Spleen (tissue), 11 donors: Measurements from ENCODE around the gene GNPDA2. TPM values are rescaled to one million over a fixed set of nuclear protein-coding genes. Genes with fewer than 3 reads are reported as not detected.

ENCODE experiments used
- DNase-seq: peaks from one replicate; pipeline ENCODE4 v3.0.0-alpha.2; 2020
- H3K27ac ChIP-seq, 8 donors: fragments of 200-600 bp; sonication (generic) in 7 of 8; 1 replicate in 4 of 8; 2 replicates in 4 of 8; pipeline versions ENCODE4 v1.5.0 to v1.8.0; 2016 to 2021; ENCODE audit warnings: inconsistent platforms in 4 of 8, mild to moderate bottlenecking in 4 of 8, moderate library complexity in 1 of 8
- H3K27me3 ChIP-seq, 7 donors: fragments of 200-600 bp; sonication (generic) in 6 of 7; replicated peaks in 1 of 7; 1 replicate in 4 of 7; 2 replicates in 3 of 7; pipeline versions ENCODE4 v1.5.0 to v1.8.0; 2016 to 2021; ENCODE audit warnings: inconsistent platforms in 3 of 7, mild to moderate bottlenecking in 1 of 7
- H3K36me3 ChIP-seq, 6 donors: fragments of 200-600 bp; sonication (generic) in 5 of 6; 1 replicate in 4 of 6; 2 replicates in 2 of 6; pipeline versions ENCODE4 v1.5.0 to v1.8.0; 2016 to 2021; ENCODE audit warnings: inconsistent platforms in 2 of 6
- H3K4me1 ChIP-seq, 6 donors: fragments of 200-600 bp; sonication (generic) in 5 of 6; 1 replicate in 3 of 6; 2 replicates in 3 of 6; pipeline versions ENCODE4 v1.5.0 to v1.8.0; 2016 to 2021; ENCODE audit warnings: inconsistent platforms in 3 of 6
- H3K4me3 ChIP-seq, 8 donors: fragments of 200-600 bp; sonication (generic) in 7 of 8; 1 replicate in 4 of 8; 2 replicates in 4 of 8; pipeline versions ENCODE4 v1.5.0 to v1.8.0; 2016 to 2021; ENCODE audit warnings: inconsistent platforms in 4 of 8, mild to moderate bottlenecking in 4 of 8, moderate library complexity in 2 of 8
- H3K9me3 ChIP-seq, 8 donors: fragments of 200-600 bp; sonication (generic) in 7 of 8; 1 replicate in 4 of 8; 2 replicates in 4 of 8; pipeline versions ENCODE4 v1.5.0 to v1.8.0; 2016 to 2021; ENCODE audit warnings: inconsistent platforms in 4 of 8
- POLR2A ChIP-seq, 3 donors: fragments of 450-650 bp; IDR thresholded peaks; one replicate each; pipeline ENCODE4 v1.5.1; 2017; ENCODE audit warnings: antibody characterized with exemption in 3 of 3, mild to moderate bottlenecking in 1 of 3
- POLR2AphosphoS5 ChIP-seq, 3 donors: sonication (generic); formaldehyde crosslinking; IDR thresholded peaks; one replicate each; pipeline ENCODE4 v1.5.1; 2017; ENCODE audit warnings: antibody characterized with exemption in 3 of 3
- WGBS, 5 donors: extraction: QIAGEN DNeasy Blood & Tissue Kit in 3 of 5; methylation state at CpG; one replicate each; pipeline versions ENCODE4 v1.1.5 to v1.1.7; 2013 to 2018; 5-methylcytosine and 5-hydroxymethylcytosine counted together
- intact Hi-C: fragments of 100-400 bp; cut with DNase I; formaldehyde crosslinking; loops from one replicate; pipeline ENCODE4 v1.15.0; 2023; ENCODE audit warnings: low total_unique reads
- polyA plus RNA-seq, 3 donors: library from polyadenylated mRNA; stranded (reverse); fragments of 200-250 nt; gene quantifications; one replicate each; pipeline ENCODE4 v1.2.1, GENCODE V29; 2013
- total RNA-seq, 7 donors: library from RNA; depleted of rRNA in 3 of 7; stranded (reverse); fragments of >200 nt in 3 of 7; fragmentation: NEBNext Ultra II Directional in 4 of 7; extraction: Animal tissue kit (Norgen Biotek cat#: 25700) in 4 of 7; gene quantifications; one replicate each; pipeline versions ENCODE4 v1.1.0 to v1.2.1, GENCODE V29; 2016 to 2021
- TF ChIP-seq, protein P1 (sequence below), 11 experiments: fragments of 200-600 bp in 7 of 11; fragments of 450-650 bp in 4 of 11; sonication (generic) in 4 of 11; IDR thresholded peaks in 8 of 11; conservative IDR thresholded peaks in 3 of 11; 1 replicate in 7 of 11; 2 replicates in 4 of 11; pipeline versions ENCODE4 v1.4.0 to v1.8.0; 2016 to 2021; ENCODE audit warnings: antibody characterized with exemption in 11 of 11, inconsistent platforms in 4 of 11, mild to moderate bottlenecking in 1 of 11
- donor health status: healthy with polysubstance abuse.
- donor health status: DM: no; HTN: no; CAD: no; lungs with moderate emphysema.
- donor health status: DM: no; HTN: no; CAD: no.
- donor health status: Bipolar disorder and iron deficiency.
- donor health status: healthy.
- donor health status: DM: no; HTN: no; CAD: no.
- donor health status: DM: yes; HTN: yes; CAD: no.

Gene GNPDA2
- total and polyA plus RNA-seq, 10 donors, result 10.2 to 18.8 (median 13.7) TPM

DNA sequence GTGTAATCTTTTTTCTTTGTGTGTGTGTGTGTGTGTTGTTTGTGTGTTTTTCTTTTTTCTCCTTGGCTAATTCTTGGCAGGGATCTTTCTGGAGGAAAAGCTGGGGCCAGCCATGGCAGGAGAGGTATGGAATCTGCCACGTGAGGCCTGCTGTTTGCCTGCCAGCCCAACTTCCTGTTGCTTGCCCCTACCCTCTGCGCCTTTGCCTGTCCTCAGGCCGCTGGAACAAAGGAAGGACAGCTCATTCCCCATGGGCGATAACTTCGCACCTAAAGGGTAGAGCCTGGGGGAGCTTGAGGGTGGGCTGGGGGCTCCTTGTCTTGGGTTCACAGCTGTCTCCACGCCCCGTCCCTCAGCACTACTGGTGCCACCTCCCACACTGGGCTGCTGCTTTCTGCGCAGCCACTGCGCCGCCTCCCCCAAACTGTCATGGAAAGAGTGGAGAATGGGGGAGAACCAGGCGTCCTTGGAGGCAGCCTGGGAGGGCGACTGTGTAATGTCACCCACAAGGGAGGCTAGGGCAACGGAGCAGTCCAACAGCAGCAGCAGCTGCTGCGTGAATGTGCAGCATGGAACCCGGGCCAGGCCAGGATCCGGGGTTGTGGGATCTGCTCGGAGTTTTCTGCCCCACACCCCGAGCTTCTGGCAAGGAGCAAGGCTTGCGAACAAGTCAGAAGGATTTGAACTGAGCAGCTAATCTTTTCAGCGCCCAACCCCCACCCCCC, 62.7 kb downstream of the GNPDA2 start:
- intact Hi-C loops, result no loop called here
- no peak for DNase-seq
- peaks cover 0 to 4% (median 0%) of the 10 kb centered on the region in 7 donors for H3K27me3 ChIP-seq
- TF ChIP-seq, protein P1, sequence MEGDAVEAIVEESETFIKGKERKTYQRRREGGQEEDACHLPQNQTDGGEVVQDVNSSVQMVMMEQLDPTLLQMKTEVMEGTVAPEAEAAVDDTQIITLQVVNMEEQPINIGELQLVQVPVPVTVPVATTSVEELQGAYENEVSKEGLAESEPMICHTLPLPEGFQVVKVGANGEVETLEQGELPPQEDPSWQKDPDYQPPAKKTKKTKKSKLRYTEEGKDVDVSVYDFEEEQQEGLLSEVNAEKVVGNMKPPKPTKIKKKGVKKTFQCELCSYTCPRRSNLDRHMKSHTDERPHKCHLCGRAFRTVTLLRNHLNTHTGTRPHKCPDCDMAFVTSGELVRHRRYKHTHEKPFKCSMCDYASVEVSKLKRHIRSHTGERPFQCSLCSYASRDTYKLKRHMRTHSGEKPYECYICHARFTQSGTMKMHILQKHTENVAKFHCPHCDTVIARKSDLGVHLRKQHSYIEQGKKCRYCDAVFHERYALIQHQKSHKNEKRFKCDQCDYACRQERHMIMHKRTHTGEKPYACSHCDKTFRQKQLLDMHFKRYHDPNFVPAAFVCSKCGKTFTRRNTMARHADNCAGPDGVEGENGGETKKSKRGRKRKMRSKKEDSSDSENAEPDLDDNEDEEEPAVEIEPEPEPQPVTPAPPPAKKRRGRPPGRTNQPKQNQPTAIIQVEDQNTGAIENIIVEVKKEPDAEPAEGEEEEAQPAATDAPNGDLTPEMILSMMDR (IDR thresholded peaks at IDR 0.05 in 8 of 11, conservative IDR thresholded peaks at IDR 0.05 in 3 of 11), result no peak
- TF ChIP-seq POLR2A (IDR thresholded peaks at IDR 0.05), result no peak
- no peak for TF ChIP-seq POLR2AphosphoS5 (IDR thresholded peaks at IDR 0.05)
- H3K36me3 ChIP-seq, result no peaks in the 10 kb centered on the region
- no peaks in the 10 kb centered on the region for H3K9me3 ChIP-seq
- no peaks in the 10 kb centered on the region for H3K4me1 ChIP-seq
- no peak overlapping the region for H3K4me3 ChIP-seq
- no peak overlapping the region for H3K27ac ChIP-seq
- WGBS, 5 donors, result 82 to 94% (median 90%) methylated on average over 14 to 20 of the region's 20 CpGs

DNA sequence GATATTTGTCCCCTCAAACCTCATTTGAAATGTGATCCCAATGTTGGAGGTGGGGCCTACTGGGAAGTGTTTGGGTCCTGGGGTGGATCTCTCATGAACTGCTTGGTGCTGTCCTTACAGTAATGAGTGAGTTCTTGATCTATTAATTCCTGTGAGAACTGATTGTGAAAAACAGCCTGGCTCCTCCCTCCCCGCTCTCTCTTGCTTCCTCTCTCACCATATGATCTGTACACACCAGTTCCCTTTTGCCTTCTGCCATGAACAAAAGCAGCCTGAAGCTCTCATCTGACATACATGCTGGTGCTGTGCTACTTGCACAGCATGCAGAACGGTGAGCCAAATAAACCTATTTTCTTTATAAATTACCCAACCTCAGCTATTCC, 63.7 kb downstream of the GNPDA2 start:
- Histone ChIP-seq H3K27me3 (peaks cover 0 to 1% (median 0%) of the 10 kb centered on the region in 7 donors), H3K9me3 (no peaks in the 10 kb centered on the region), H3K27ac (no peak overlapping the region), H3K4me1 (no peaks in the 10 kb centered on the region), H3K36me3 (no peaks in the 10 kb centered on the region), H3K4me3 (no peak overlapping the region)
- no peak for DNase-seq
- intact Hi-C loops, result no loop called here
- TF ChIP-seq, protein P1 (IDR thresholded peaks at IDR 0.05 in 8 of 11, conservative IDR thresholded peaks at IDR 0.05 in 3 of 11), result no peak
- no peak for TF ChIP-seq POLR2A (IDR thresholded peaks at IDR 0.05)
- no peak for TF ChIP-seq POLR2AphosphoS5 (IDR thresholded peaks at IDR 0.05)
- 30 to 72% (median 41%) methylated on average over 2 of the region's 2 CpGs for WGBS, 5 donors

DNA sequence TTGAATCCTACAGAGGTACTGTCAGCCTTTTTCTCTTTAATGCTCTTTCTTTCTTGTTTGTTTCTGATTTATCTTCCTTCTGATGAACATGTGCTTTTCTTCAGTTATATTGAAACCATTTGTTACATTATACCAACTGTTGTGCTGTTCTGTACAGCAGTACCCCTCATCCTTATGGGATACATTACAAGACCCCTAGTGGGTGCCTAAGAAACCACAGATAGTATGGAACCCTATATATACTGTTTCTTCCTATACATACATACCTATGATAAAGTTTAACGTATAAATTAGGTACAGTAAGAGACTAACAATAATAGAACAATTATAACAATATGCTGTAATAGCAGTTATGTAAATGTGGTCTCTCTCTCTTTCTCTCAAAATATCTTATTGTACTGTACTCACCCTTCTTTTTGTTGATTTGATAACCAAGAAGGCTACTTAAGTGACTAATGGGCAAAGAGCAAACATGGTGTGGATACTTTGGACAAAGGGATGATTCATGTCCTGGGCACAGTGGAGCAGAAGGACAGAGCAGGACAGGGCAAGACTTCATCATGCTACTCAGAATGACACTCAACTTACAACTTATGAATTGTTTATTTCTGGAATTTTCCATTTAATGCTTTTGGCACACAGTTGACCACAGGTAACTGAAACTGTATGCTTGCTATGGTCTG, 64.3 kb downstream of the GNPDA2 start:
- no peak for DNase-seq
- no peak overlapping the region for H3K4me3 ChIP-seq
- no peak overlapping the region for H3K27ac ChIP-seq
- no peaks in the 10 kb centered on the region for H3K4me1 ChIP-seq
- intact Hi-C loops, result no loop called here
- no peaks in the 10 kb centered on the region for H3K27me3 ChIP-seq
- no peaks in the 10 kb centered on the region for H3K9me3 ChIP-seq
- H3K36me3 ChIP-seq, result no peaks in the 10 kb centered on the region
- no peak for TF ChIP-seq POLR2AphosphoS5 (IDR thresholded peaks at IDR 0.05)
- no peak for TF ChIP-seq POLR2A (IDR thresholded peaks at IDR 0.05)
- TF ChIP-seq, protein P1 (IDR thresholded peaks at IDR 0.05 in 8 of 11, conservative IDR thresholded peaks at IDR 0.05 in 3 of 11), result no peak
- WGBS, 5 donors, result 84 to 94% (median 93%) methylated on average over 1 of the region's 1 CpG

DNA sequence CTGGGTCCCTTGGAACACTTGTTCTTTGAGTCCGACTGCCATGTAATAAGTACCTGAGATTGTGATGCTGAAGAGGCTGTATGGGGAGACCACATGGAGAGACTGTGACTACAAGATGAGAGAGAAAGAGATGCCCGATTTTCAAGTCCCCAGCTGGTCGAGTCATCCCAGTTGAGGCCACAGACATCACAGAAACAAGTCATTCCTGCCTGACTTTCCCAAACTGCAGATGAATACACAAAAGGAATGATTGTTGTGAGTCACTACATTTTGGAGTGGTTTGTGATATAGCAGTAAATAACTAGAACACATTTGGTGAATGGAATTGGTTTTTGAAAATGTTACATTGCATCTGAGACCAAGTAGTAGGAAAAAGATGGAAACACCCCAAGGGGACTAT, 66.0 kb downstream of the GNPDA2 start:
- 44 to 78% (median 56%) methylated on average over 3 of the region's 3 CpGs for WGBS, 5 donors
- TF ChIP-seq POLR2AphosphoS5 (IDR thresholded peaks at IDR 0.05), result no peak
- TF ChIP-seq, protein P1 (IDR thresholded peaks at IDR 0.05 in 8 of 11, conservative IDR thresholded peaks at IDR 0.05 in 3 of 11), result no peak
- no peak for TF ChIP-seq POLR2A (IDR thresholded peaks at IDR 0.05)
- Histone ChIP-seq H3K36me3 (no peaks in the 10 kb centered on the region), H3K27me3 (no peaks in the 10 kb centered on the region), H3K4me1 (no peaks in the 10 kb centered on the region), H3K27ac (no peak overlapping the region), H3K4me3 (no peak overlapping the region), H3K9me3 (no peaks in the 10 kb centered on the region)
- no peak for DNase-seq
- intact Hi-C loops, result no loop called here
